ENCODE data around the gene CEACAM19.
"Not testable (repeated sequence)": the region's sequence is repeated elsewhere in the genome, so short reads cannot be mapped to it uniquely, and the experiment has no call there.

The CEACAM19 gene

DNA sequence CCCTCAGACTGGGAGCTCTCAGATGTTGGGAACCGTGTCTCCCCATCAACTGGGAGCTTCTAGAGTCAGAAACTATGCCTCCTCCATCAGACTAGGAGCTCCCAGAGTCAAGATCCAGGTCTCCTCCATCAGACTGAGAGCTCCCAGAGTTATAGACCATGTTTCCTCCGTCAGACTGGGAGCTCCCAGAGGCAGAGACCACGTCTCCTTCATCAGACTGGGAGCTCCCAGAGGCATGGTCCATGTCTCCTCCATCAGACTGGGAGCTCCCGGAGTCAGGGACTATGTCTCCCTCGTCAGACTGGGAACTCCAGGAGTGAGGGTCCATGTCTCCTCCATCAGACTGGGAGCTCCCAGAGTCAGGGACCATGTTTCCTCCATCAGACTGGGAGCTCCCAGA lies 37.7 kb downstream of the CEACAM19 start:
- Mint-ChIP-seq H3K27me3 (peaks cover 12% of the 10 kb centered on the region), H3K4me1 (no peaks in the 10 kb centered on the region), H3K9me3 (no peaks in the 10 kb centered on the region), H3K36me3 (no peaks in the 10 kb centered on the region), H3K27ac (no peak overlapping the region), H3K4me3 (no peak overlapping the region)
- ATAC-seq (ENCODE audit: low read depth) (no peak), DNase-seq (ENCODE audit: low spot score in 2 of 2) (no peak)

DNA sequence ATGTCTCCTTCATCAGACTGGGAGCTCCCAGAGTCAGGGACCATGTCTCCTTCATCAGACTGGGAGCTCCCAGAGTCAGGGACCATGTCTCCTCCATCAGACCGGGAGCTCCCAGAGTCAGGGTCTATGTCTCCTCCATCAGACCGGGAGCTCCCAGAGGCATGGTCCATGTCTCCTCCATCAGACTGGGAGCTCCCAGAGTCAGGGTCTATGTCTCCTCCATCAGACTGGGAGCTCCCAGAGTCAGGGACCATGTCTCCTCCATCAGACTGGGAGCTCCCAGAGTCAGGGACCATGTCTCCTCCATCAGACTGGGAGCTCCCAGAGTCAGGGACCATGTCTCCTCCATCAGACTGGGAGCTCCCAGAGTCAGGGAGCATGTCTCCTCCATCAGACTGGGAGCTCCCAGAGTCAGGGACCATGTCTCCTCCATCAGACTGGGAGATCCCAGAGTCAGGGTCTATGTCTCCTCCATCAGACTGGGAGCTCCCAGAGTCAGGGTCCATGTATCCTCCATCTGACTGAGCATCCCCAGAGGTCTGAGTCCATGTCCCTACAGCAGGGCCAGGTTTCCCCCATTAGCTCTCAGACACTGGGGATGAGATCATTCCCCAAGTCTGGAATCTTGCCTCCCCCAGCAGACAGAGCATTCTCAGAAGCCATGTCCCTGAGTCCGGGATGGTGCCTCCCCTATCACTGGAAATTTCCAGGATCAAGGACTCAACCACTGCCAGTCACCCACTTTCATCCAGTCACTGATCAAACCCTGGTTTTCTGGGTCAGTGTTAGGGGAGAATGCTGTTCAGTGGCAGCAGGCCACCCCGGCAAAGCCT lies 38.4 kb downstream of the CEACAM19 start:
- not testable (repeated sequence) for H3K27ac Mint-ChIP-seq; DNase-seq (ENCODE audit: low spot score in 2 of 2); H3K9me3 Mint-ChIP-seq; H3K36me3 Mint-ChIP-seq; H3K4me1 Mint-ChIP-seq; ATAC-seq (ENCODE audit: low read depth); H3K4me3 Mint-ChIP-seq
- H3K27me3 Mint-ChIP-seq, result peaks cover 11% of the 10 kb centered on the region

DNA sequence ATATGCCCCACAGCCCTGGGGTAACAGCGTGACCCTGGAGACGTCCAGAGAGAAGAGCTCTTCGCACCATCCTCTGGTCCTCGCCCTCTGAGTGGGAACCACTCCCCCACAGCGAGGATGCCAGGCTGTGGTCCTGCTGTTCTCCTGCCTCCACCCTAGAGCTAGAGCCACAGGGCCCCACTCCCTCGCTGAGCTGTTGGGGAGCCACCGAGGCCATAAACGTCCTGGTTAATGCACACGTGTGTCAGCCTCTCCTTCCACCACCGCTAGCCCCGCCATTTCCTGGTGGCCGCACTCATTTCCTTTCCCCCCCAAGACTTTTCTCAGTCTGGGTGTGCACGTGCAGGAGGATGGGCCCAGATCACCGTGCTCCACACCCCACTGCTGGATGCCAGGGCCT lies 39.2 kb downstream of the CEACAM19 start:
- Mint-ChIP-seq H3K27ac (no peak overlapping the region), H3K36me3 (no peaks in the 10 kb centered on the region), H3K4me3 (no peak overlapping the region), H3K9me3 (peaks cover 3% of the 10 kb centered on the region), H3K27me3 (peaks cover 8% of the 10 kb centered on the region), H3K4me1 (no peaks in the 10 kb centered on the region)
- ATAC-seq (ENCODE audit: low read depth) (no peak), DNase-seq (ENCODE audit: low spot score in 2 of 2) (no peak)

DNA sequence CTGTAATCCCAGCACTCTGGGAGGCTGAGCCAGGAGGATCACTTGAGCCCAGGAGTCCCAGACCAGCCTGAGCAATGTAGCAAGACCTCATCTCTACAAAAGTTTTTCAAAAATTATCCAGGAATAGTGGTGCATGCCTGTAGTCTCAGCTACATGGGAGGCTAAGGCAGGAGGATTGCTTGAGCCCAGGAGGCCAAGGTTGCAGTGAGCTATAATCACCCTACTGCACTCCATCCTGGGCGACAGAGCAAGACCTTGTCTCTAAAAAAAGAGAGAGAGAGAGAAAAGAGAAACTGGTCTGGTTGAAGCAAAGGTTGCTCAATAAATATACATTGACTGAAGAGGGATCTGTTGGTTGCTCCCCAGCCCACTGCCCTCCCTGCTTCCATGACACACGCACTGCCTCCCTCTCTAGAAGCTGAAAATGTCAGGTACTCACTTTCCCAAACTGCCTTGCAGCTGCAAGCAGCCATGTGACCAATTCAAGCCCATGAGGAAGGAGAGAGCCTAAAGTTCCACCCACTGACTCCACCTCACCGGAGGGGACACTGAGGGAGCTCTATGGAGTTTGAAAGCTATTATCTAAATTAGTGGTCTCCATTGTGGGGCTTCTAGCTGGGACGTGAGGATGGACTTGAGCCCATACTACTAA lies 41.7 kb downstream of the CEACAM19 start:
- Mint-ChIP-seq H3K4me1 (no peaks in the 10 kb centered on the region), H3K4me3 (no peak overlapping the region), H3K27ac (no peak overlapping the region), H3K9me3 (peaks cover 4% of the 10 kb centered on the region), H3K36me3 (no peaks in the 10 kb centered on the region), H3K27me3 (peaks cover 6% of the 10 kb centered on the region)
- DNase-seq (ENCODE audit: low spot score in 2 of 2) (no peak), ATAC-seq (ENCODE audit: low read depth) (no peak)

DNA sequence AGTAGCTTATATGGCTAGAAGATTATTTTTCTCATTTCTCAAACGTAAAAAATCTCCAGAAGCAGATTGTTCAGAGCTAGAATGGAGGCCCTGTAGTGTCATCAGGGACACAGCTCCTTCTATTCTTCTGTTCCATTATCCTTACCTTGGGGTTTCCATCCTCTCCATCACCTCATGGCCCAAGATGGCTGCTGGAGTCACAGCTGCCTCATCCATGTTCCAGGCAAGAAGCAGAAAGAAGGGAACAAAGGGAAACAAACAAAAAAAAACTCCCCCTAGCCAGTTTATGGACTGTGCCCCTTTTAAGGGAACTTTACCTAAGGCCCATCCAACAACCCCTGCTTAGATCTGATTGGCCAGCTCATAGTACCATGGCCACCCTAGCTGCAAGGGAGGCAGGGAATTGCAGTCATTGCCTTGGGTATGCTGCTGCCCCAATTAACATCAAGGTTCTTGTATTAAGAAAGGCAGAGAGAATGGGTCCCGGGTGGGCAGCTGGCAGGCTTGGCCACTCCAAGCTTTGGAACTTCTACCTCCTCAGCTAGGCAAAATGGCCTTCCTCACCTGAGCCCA lies 43.4 kb downstream of the CEACAM19 start:
- DNase-seq (ENCODE audit: low spot score in 2 of 2), result no peak
- no peak for ATAC-seq (ENCODE audit: low read depth)
- Mint-ChIP-seq H3K4me1 (no peaks in the 10 kb centered on the region), H3K27ac (no peak overlapping the region), H3K9me3 (peaks cover 4% of the 10 kb centered on the region), H3K36me3 (no peaks in the 10 kb centered on the region), H3K27me3 (peaks cover 6% of the 10 kb centered on the region), H3K4me3 (no peak overlapping the region)

DNA sequence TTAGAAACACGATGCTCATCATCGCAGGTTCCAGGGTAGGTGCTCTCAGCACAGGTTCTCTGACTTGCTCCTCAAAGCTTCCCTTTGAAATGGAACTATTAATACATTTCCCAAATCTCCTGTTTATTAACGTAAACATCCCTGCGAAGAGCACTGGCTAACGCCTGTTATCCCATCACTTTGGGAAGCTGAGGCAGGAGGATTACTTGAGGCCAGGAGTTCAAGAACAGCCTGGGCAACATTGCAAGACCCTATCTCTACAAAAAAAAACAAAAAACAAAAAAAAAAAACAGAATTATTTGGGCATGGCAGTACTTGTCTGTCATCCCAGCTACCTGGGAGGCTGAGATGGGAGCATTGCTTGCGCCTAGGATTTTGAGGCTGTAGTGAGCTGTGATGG lies 46.3 kb downstream of the CEACAM19 start:
- Mint-ChIP-seq H3K9me3 (peaks cover 4% of the 10 kb centered on the region), H3K36me3 (no peaks in the 10 kb centered on the region), H3K4me3 (no peak overlapping the region), H3K4me1 (peaks cover 4% of the 10 kb centered on the region), H3K27me3 (no peaks in the 10 kb centered on the region), H3K27ac (no peak overlapping the region)
- DNase-seq (ENCODE audit: low spot score in 2 of 2), result no peak
- ATAC-seq (ENCODE audit: low read depth), result no peak

DNA sequence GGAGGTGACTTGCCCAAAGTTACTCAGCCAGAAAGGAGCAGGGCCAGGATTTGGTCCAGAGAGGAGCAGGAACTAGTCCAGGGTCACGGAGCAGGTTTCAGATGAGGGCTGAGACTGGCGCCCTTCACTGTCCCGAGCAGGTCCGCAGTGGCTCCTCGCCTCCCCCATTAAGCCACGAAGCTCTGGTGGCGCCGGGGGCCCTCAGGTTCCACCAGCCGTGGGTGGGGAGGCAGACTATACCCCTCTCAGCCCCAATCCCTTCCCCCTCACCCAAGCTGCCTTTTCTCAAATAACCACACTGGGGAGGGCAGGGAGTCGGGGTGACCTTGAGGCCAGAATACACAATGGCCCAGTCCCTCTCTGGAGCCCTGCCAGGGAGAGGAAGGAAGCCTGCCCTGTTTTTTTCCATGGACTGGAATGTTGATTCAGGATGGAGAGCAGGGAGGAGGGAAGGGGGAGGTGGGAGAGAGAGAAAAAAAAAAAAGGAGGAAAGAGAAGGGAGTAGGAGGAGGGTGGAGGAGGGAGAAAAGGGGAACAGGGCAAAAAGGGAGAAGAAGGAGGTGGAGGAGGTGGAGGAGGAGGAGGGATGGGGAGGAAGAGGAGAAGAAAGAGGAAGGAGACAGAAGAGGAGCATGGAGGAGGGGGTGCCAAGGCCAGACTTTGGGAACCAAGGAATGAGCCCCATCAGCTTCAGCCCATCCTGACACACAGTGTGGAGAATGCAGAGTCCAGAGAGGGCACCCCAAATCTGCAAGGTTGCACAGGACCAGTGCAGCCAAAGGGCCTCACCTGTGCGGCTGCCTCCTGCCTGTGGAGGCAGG lies 47.4 kb downstream of the CEACAM19 start:
- ATAC-seq (ENCODE audit: low read depth) (no peak), DNase-seq (ENCODE audit: low spot score in 2 of 2) (no peak)
- Mint-ChIP-seq H3K9me3 (peaks cover 4% of the 10 kb centered on the region), H3K36me3 (no peaks in the 10 kb centered on the region), H3K4me1 (peaks cover 10% of the 10 kb centered on the region), H3K4me3 (no peak overlapping the region), H3K27ac (no peak overlapping the region), H3K27me3 (peaks cover 3% of the 10 kb centered on the region)

DNA sequence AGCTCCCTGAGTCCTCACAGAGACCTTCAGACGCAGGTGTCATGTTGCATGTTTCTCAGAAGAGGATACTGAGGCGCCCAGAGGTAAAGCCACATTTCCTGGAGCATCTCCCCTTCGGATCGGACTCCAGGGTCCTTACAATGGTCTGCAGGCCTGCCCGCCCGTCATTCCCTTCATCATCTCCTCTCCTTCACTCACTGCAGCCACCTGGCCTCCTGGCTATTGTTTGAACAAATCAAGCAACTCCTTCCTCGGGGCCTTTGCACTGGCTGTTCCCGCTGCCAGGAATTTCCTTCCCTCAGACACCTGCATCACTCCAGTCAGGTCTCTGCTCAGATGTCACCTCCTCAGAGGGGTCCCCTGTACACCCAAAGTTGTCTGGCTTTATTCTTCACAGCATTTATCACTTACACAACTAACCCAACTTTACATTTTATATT lies 48.0 kb downstream of the CEACAM19 start:
- H3K36me3 Mint-ChIP-seq, result no peaks in the 10 kb centered on the region
- peaks cover 4% of the 10 kb centered on the region for H3K9me3 Mint-ChIP-seq
- no peak overlapping the region for H3K27ac Mint-ChIP-seq
- no peak for ATAC-seq (ENCODE audit: low read depth)
- no peak overlapping the region for H3K4me3 Mint-ChIP-seq
- peaks cover 14% of the 10 kb centered on the region for H3K4me1 Mint-ChIP-seq
- DNase-seq (ENCODE audit: low spot score in 2 of 2), result no peak
- peaks cover 3% of the 10 kb centered on the region for H3K27me3 Mint-ChIP-seq

DNA sequence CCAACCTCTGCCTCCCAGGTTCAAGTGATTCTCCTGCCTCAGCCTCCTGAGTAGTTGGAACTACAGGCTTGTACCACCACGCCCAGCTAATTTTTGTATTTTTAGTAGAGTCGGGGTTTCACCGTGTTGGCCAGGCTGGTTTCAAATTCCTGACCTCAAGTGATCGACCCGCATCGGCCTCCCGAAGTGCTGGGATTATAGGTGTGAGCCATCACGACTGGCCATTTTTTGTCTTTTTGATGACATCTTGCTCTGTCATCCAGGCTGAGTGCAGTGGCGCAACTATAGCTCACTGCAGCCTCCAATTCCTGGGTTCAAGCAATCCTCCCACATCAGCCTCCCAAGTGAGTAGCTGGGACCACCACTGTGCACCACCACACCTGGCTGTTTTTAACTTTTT lies 49.1 kb downstream of the CEACAM19 start:
- not testable (repeated sequence) for DNase-seq (ENCODE audit: low spot score in 2 of 2); H3K9me3 Mint-ChIP-seq; H3K4me3 Mint-ChIP-seq; H3K27ac Mint-ChIP-seq; H3K36me3 Mint-ChIP-seq; H3K27me3 Mint-ChIP-seq; ATAC-seq (ENCODE audit: low read depth)
- peaks cover 16% of the 10 kb centered on the region for H3K4me1 Mint-ChIP-seq

DNA sequence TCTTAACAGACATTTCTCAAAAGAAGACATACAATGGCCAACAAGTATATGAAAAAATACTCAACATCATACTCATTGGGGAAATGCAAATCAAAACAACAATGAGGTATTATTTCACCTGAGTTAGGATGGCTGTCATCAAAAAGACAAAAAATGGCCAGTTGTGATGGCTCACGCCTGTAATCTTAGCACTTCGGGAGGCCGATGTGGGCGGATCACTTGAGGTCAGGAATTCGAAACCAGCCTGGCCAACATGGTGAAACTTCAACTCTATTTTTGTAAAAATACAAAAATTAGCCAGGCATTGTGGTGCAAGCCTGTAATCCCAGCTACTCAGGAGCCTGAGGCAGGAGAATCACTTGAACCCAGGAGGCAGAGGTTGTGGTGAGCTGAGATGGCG lies 49.7 kb downstream of the CEACAM19 start:
- H3K4me1 Mint-ChIP-seq, result peaks cover 16% of the 10 kb centered on the region
- no peak overlapping the region for H3K27ac Mint-ChIP-seq
- H3K9me3 Mint-ChIP-seq, result no peaks in the 10 kb centered on the region
- ATAC-seq (ENCODE audit: low read depth) (no peak), DNase-seq (ENCODE audit: low spot score in 2 of 2) (no peak)
- no peak overlapping the region for H3K4me3 Mint-ChIP-seq
- no peaks in the 10 kb centered on the region for H3K36me3 Mint-ChIP-seq
- H3K27me3 Mint-ChIP-seq, result peaks cover 3% of the 10 kb centered on the region

DNA sequence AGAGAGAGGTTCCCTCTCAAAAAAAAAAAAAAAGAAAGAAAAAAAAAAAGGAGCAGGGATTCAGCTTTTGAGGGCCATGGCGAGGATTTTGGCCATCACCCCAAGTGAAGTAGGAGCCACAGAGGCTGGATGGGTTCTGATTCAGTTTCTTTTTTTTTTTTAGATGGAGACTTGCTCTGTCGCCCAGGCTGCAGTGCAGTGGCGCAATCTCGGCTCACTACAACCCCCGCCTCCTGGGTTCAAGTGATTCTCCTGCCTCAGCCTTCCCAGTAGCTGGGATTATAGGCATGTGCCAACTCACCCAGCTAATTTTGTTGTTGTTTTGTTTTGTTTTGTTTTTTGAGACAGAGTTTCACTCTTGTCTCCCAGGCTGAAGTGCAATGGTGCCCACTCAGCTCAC lies 50.1 kb downstream of the CEACAM19 start:
- H3K4me3 Mint-ChIP-seq; DNase-seq (ENCODE audit: low spot score in 2 of 2); H3K27me3 Mint-ChIP-seq; H3K27ac Mint-ChIP-seq; ATAC-seq (ENCODE audit: low read depth); H3K36me3 Mint-ChIP-seq; H3K9me3 Mint-ChIP-seq: not testable (repeated sequence)
- H3K4me1 Mint-ChIP-seq, result peaks cover 16% of the 10 kb centered on the region

DNA sequence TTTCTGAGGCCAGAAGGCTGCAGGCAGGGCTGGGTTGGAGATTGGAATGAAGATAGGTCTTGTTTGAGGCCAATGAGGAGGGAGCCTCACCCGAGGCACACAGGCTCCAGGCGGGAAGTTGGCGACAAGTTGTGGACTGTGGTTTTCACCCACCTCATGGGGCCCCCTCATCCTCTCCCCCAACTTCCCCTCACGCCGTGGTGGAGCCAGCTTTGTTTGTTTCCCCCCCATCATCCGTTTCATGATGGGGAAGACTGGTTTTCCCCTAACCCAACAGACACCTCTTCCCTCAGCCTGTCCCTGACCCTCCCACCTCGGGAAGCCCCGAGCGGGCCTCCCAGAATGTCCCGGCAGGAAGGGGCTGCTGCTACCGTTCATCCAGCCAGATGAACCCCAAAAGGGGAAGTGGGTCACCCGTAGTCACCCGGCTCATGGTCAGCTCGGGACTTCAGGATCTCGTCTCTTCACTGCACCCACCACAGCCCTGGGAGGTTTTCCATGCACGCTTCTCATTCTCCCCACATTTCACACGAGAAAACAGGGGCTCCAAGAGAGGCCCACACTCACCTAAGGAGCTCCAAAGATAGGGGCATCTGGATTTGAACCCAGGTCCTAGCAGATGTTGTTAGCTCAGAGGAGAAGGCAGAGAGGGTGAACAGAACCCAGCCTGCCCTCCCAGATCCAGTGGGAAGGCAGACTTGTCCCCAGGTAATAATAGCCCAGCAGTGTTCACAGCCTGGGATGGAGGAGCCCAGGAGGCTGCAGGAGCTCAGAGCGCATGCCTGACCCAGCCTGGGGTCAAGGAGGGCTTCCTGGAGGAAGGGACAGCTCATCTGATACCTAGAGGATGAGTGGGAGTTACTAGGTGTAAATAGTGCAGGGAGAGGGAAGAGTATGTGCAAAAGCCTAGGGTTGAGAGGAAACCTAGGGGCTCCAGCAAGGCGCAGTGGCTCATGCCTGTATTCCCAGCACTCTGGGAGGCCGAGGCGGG lies 51.1 kb downstream of the CEACAM19 start:
- H3K36me3 Mint-ChIP-seq, result no peaks in the 10 kb centered on the region
- H3K4me3 Mint-ChIP-seq, result no peak overlapping the region
- H3K4me1 Mint-ChIP-seq, result peaks cover 16% of the 10 kb centered on the region
- H3K27me3 Mint-ChIP-seq, result peaks cover 3% of the 10 kb centered on the region
- DNase-seq (ENCODE audit: low spot score in 2 of 2), result no peak
- no peaks in the 10 kb centered on the region for H3K9me3 Mint-ChIP-seq
- H3K27ac Mint-ChIP-seq, result no peak overlapping the region
- peak; percentile 33 for ATAC-seq (ENCODE audit: low read depth)

DNA sequence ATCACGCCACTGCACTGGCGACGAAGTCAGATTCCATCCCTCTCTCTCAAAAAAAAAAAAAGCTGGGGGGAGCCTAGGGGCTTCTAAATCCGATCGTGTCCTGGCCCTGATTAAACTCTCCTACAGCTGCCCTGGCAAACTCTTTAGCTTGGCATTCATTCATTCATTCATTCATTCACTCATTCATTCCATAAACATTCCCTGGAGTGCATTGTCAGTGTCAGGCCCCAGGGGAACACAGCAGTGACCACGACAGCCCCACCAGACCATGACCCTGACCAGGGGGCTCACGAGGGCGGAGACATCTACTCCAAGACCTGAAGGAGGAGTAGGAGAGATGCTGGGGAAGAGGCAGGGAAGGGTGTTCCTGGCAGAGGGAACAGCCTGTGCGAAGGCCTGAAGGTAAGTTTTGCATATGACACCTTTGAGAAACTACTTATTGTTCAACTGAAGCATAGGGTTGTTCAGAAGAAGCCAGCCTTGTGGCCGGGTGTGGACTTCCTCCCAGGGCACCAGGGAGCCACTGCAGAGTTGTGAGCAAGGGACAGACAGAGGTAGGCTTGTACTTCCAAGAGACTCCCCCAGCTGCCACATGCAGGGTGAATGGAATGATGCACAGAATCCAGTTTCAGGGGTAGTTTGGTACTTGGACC lies 52.1 kb downstream of the CEACAM19 start:
- peaks cover 23% of the 10 kb centered on the region for H3K4me1 Mint-ChIP-seq
- DNase-seq (ENCODE audit: low spot score in 2 of 2) (no peak), ATAC-seq (ENCODE audit: low read depth) (peak; percentile 55)
- peaks cover 3% of the 10 kb centered on the region for H3K27me3 Mint-ChIP-seq
- H3K9me3 Mint-ChIP-seq, result no peaks in the 10 kb centered on the region
- no peak overlapping the region for H3K27ac Mint-ChIP-seq
- no peaks in the 10 kb centered on the region for H3K36me3 Mint-ChIP-seq
- H3K4me3 Mint-ChIP-seq, result no peak overlapping the region
